ENCODE results near the gene UBIAD1. TPM values are rescaled to one million over a fixed set of nuclear protein-coding genes. Genes with fewer than 3 reads are reported as not detected.
A peak's percentile ranks its signal among the peaks of the same experiment; 100 is the strongest.
"Not testable (repeated sequence)": the region's sequence is repeated elsewhere in the genome, so short reads cannot be mapped to it uniquely, and the experiment has no call there.

UBIAD1 gene
- total and polyA plus RNA-seq, 12 donors = 4.5 to 24.3 (median 11.2) TPM

- Histone ChIP-seq H3K27me3 (no peaks in the 10 kb centered on the region), H3K4me3 (no peak overlapping the region), H3K36me3 (replicated peaks in 1 of 2) (peaks cover 0 to 77% of the 10 kb centered on the region in 2 donors), H3K27ac (no peak overlapping the region), H3K9me3 (replicated peaks in 1 of 3) (no peaks in the 10 kb centered on the region), H3K4me1 (replicated peaks in 1 of 2) (peaks cover 2 to 8% of the 10 kb centered on the region in 2 donors)
- intact Hi-C loops (cut with DNase I) = no loop called here
- WGBS, 4 donors = 78 to 90% (median 87%) methylated on average over 1 of the region's 1 CpG
- TF ChIP-seq, protein P1, sequence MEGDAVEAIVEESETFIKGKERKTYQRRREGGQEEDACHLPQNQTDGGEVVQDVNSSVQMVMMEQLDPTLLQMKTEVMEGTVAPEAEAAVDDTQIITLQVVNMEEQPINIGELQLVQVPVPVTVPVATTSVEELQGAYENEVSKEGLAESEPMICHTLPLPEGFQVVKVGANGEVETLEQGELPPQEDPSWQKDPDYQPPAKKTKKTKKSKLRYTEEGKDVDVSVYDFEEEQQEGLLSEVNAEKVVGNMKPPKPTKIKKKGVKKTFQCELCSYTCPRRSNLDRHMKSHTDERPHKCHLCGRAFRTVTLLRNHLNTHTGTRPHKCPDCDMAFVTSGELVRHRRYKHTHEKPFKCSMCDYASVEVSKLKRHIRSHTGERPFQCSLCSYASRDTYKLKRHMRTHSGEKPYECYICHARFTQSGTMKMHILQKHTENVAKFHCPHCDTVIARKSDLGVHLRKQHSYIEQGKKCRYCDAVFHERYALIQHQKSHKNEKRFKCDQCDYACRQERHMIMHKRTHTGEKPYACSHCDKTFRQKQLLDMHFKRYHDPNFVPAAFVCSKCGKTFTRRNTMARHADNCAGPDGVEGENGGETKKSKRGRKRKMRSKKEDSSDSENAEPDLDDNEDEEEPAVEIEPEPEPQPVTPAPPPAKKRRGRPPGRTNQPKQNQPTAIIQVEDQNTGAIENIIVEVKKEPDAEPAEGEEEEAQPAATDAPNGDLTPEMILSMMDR (IDR thresholded peaks at IDR 0.05) = no peak
- no peak for TF ChIP-seq POLR2A (IDR thresholded peaks at IDR 0.05)
- no peak for DNase-seq
These were observed 16.7 kb upstream of the UBIAD1 start for GRCh38 chr1:11256299-11256698.

DNA sequence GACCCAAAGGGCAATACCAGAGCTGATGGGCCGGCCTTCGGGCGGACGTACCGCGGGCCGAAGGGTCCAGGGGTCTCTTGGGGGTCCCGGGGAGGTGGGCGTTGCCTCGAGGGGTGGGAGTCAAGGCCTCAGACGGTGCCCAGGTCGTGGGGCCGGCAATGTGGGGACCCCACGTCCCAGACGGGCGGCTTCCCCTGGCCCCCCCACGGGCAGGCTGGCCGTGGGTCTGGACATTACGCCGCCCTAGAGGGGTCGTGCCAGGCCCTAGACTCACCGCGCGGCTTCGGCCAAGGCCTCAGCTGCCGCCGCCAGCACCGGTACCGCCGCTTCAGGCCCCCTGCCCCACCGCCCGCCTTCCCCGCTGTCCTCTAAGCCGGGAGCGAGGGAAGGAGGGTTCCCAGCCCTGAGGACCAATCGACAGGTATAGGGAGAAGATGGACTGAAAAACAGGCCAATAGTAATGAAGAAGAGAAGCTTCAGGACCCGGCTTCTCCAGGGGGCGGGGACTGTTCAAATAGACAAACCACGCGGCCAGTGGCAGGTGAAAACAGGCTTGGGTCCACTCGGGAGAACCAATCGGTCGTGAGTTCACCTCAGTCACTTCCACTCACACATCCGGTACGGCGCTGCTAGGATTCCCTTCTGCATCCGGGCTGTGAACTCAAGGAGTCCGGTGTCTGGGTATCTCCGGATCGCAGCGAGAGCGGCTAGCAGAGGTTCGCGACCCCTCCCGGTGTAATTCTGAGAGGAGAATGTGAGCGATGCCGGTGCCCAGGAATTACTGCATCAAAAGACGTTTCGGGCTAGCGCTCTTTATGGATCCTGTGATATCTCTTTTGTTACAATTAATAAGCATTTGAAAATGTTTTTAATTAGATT lies 10.6 kb upstream of the UBIAD1 start, which contains the start of gene MTOR:
TSS of gene MTOR (minus strand) at position 381 of the 879 bp plus-strand sequence. CDS start 3,142 bp downstream, outside the sequence.
- no peaks in the 10 kb centered on the region for H3K27me3 ChIP-seq
- H3K4me1 ChIP-seq (replicated peaks in 1 of 2) = peaks cover 10 to 14% of the 10 kb centered on the region in 2 donors
- H3K4me3 ChIP-seq = peak within 1 kb of the TSS; percentile 81 to 96 (median 90)
- H3K36me3 ChIP-seq (replicated peaks in 1 of 2) = peaks cover 0 to 18% of the 10 kb centered on the region in 2 donors
- intact Hi-C loops (cut with DNase I) = no loop called here
- DNase-seq = peak; percentile 98 to 100 (median 99)
- peak within 1 kb of the TSS in 3 of 5 donors; percentile 60 to 87 (median 63) for H3K27ac ChIP-seq
- peak; percentile 36 to 62 for TF ChIP-seq POLR2A (IDR thresholded peaks at IDR 0.05)
- TF ChIP-seq, protein P1 (IDR thresholded peaks at IDR 0.05) = peak in 3 of 6 experiments; percentile 14 to 29 (median 24)
- WGBS, 4 donors = 0 to 1% (median 0%) methylated on average over 11 to 60 of the region's 60 CpGs
- H3K9me3 ChIP-seq (replicated peaks in 1 of 3) = no peaks in the 10 kb centered on the region

GRCh38 chr1:11266268-11267074 lies 6.5 kb upstream of the UBIAD1 start:
- Histone ChIP-seq H3K9me3 (replicated peaks in 1 of 3) (no peaks in the 10 kb centered on the region), H3K4me3 (no peak overlapping the region), H3K36me3 (replicated peaks in 1 of 2) (no peaks in the 10 kb centered on the region), H3K27me3 (no peaks in the 10 kb centered on the region), H3K27ac (no peak overlapping the region), H3K4me1 (replicated peaks in 1 of 2) (peaks cover 4 to 7% of the 10 kb centered on the region in 2 donors)
- DNase-seq = no peak
- TF ChIP-seq POLR2A (IDR thresholded peaks at IDR 0.05) = no peak
- TF ChIP-seq, protein P1 (IDR thresholded peaks at IDR 0.05) = no peak
- intact Hi-C loops (cut with DNase I) = no loop called here
- 65 to 75% (median 70%) methylated on average over 12 of the region's 12 CpGs for WGBS, 4 donors

DNA sequence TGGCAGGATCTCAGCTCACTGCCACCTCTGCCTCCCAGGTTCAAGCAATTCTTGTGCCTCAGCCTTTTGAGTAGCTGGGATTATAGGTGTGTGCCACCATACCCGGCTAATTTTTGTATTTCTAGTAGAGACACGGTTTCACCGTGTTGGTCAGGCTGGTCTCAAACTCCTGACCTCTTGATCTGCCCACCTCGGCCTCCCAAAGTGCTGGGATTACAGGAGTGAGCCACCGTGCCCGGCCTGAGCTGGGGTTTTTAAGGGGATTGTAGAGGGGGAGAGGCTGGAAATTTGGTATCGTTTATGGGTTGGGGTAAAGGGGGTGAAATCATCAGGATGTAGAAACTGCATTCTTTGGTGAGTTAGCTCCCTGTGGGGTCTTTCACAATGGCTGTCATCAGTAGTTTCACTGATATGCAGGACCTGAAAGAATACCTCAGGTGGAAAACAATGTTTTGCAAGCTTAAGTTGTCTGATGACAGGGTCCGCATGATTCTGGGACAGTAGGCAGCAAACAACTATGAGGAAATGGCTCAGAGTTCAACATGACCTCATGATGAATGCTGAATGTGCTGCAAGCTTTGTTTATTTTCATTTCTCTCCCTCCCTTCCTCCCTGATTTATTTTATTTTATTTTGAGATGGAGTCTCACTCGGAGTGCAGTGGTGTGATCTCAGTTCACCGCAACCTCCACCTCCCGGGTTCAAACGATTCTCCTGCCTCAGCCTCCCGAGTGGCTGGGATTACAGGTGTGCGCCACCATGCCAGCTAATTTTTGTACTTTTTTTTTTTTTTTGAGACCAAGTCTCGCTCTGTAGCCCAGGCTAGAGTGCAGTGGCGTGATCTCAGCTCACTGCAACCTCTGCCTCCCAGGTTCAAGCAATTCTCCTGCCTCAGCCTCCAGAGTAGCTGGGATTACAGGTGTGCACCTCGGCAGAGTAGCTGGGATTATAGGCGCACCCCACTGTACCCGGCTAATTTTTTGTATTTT lies 5.4 kb upstream of the UBIAD1 start:
- H3K36me3 ChIP-seq (replicated peaks in 1 of 2); DNase-seq; H3K27me3 ChIP-seq; H3K4me3 ChIP-seq; H3K4me1 ChIP-seq (replicated peaks in 1 of 2); intact Hi-C loops (cut with DNase I); H3K9me3 ChIP-seq (replicated peaks in 1 of 3); H3K27ac ChIP-seq: not testable (repeated sequence)
- 73 to 79% (median 77%) methylated on average over 19 of the region's 19 CpGs for WGBS, 4 donors
